ENCODE results near the gene TBC1D4. TPM values are rescaled to one million over a fixed set of nuclear protein-coding genes. Genes with fewer than 3 reads are reported as not detected.

TBC1D4 gene
- total and polyA plus RNA-seq, 9 of the 15 experiments (the other 6 are each of a cell fraction or from before 2014, with no cell fraction given): 2.8 to 12.3 (median 7.0) TPM

GRCh38 chr13:75368167-75368566 lies 113.8 kb downstream of the TBC1D4 start:
- 16% methylated on average over 3 of the region's 3 CpGs for WGBS (ENCODE audit: insufficient coverage, low coverage, missing lambda C conversion rate)
- H3K9me3 ChIP-seq (replicated peaks; ENCODE audit: control insufficient read depth, insufficient read depth, low read depth, low read length): no peaks in the 10 kb centered on the region
- no TSS peak for BruUV-seq (replicated peaks)
- no peak overlapping the region for H3K4me3 ChIP-seq
- H3K4me1 ChIP-seq (replicated peaks in 1 of 2; ENCODE audit: control insufficient read depth in 2 of 2, insufficient read depth in 2 of 2, low read length in 2 of 2): peaks cover 0 to 6% of the 10 kb centered on the region in 2 experiments; a peak in 2 of 5 replicates
- FAIRE-seq: no peak
- H3K27me3 ChIP-seq (ENCODE audit: control insufficient read depth in 2 of 2, insufficient read depth in 2 of 2, low read length in 2 of 2): no peaks in the 10 kb centered on the region
- H4K20me1 ChIP-seq (replicated peaks; ENCODE audit: control insufficient read depth, insufficient read depth, low read length): no peaks in the 10 kb centered on the region
- no peaks in the 10 kb centered on the region for H3K9me1 ChIP-seq (ENCODE audit: control insufficient read depth, insufficient read depth, low read length)
- ATAC-seq: no peak
- no peak overlapping the region for H3K4me2 ChIP-seq (ENCODE audit: insufficient read depth, low read length)
- in situ Hi-C loops (cut with MboI): no loop called here
- H2AFZ ChIP-seq (ENCODE audit: low read depth, low read length): no peak overlapping the region
- TF ChIP-seq SFPQ (IDR thresholded peaks at IDR 0.05; ENCODE audit: low read depth, low read length) (no peak), FIP1L1 (IDR thresholded peaks at IDR 0.05; ENCODE audit: low read depth, low read length, poor library complexity, severe bottlenecking) (no peak), TFAM (CRISPR knock-in tag; conservative IDR thresholded peaks at IDR 0.05) (no peak), NBN (IDR thresholded peaks at IDR 0.05; ENCODE audit: low read depth) (no peak)
- intact Hi-C loops (cut with micrococcal nuclease): no loop called here
- ChIA-PET POLR2A (interaction anchor here (0.9 kb wide), 1 partner anchor 9 kb away, joined by 3 read pairs; no protein-coding TSS in a partner anchor), CTCF (ENCODE audit: low intra/inter-chr PET ratio) (no interaction called here)
- no peaks in the 10 kb centered on the region for H3K36me3 ChIP-seq (ENCODE audit: control insufficient read depth, insufficient read depth, low read length)
- DNase-seq (ENCODE audit: extremely low read depth in 1 of 4, low spot score in 3 of 4): no peak
- no peak overlapping the region for H3K9ac ChIP-seq (ENCODE audit: insufficient read depth in 1 of 2, low read depth in 2 of 2, low read length in 2 of 2)
- H3K27ac ChIP-seq (ENCODE audit: extremely low read depth, low read depth, low read length): no peak overlapping the region
- H3K79me2 ChIP-seq (ENCODE audit: control insufficient read depth, insufficient read depth, low read length): peaks cover 5% of the 10 kb centered on the region

All from K562 (cell line).